Cerebellar nuclear complex (tissue), 1 donor: ENCODE data around the gene MSRB1.

Source experiments
- DNase-seq, 2 experiments: peaks; one replicate each; lab custom pipeline; 2025; lab: John Stamatoyannopoulos, UW

Gene MSRB1

DNA sequence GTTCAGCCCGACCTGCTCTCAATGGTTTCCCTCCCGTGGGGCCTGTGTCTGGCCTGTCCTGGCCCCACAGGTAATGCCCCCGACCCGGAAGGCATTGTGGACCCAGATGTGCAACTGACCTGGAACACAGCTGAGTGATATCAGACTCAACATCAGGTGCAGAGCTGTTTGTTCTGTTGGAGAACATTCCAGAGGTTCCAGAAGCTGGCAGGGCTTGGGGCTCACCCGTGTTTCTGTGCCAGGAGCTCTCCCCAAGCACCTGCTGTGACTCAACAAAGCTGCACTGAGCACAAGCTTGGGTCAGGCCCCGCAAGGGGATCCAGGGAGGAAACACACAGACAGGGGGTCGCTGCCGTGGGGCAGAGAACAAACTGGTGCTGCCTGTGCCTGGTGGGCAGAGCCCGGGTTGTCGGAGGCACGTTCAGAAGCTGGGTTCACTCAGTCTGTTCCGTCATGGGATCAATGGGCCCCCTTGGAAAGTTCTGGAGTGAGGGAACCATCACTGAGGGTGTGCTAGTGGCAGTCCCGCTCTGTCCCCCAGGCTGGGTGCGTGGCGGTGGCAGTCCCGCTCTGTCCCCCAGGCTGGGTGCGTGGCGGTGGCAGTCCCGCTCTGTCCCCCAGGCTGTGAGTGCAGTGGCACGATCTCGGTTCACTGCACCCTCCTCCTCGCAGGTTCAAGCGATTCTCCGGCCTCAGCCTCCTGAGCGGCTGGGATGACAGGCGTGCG, 46.9 kb downstream of the MSRB1 start:
- DNase-seq: no peak

- no peak for DNase-seq
These were observed 47.9 kb downstream of the MSRB1 start for GRCh38 chr16:1895068-1895467.

- no peak for DNase-seq
These were observed 52.3 kb downstream of the MSRB1 start for GRCh38 chr16:1890708-1891050.

DNA sequence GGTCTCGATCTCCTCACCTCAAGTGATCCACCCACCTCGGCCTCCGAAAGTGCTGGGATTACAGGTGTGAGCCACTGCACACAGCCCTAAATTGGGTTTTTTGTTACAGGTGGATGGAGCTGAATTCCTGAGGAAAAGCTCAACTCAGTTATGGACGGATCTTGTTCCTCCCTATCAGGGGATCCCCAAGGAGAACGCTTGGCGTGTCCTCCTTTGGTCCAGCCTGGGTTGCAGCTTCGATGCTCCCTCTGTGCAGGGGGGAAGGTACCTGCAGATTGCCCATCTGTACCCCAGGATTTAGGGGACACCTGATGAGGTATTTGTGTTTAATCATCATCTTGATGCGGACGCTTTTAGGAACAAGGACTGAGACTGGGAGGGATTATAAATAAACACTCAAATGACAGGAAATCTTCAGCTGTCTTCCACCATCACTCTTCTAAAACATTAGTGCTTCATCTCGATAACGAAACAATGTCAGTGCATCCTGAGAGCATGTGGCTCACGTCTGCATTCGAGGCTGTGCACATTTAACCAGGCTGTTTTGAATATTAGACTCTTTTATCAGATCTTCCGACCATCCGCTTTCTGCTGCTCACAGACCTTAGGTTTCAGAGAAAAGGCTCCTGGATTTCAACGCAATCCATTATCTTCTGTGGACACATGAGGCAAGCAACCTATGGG, 52.8 kb downstream of the MSRB1 start:
- no peak for DNase-seq
